Neuronal stem cell (in vitro differentiated cells): ENCODE measurements around the gene SLC45A3.

Source experiments
- DNase-seq: peaks from one replicate; pipeline ENCODE4 v3.0.0-alpha.2; 2013; ENCODE audit warnings: low spot score
- H2AFZ ChIP-seq: one replicate; pipeline ENCODE4 v1.6.1; 2013; ENCODE audit warnings: mild to moderate bottlenecking, low read length, inconsistent platforms
- H2AK5ac ChIP-seq: 2 replicates; pipeline ENCODE4 v1.6.1; 2013; ENCODE audit warnings: low read depth, mild to moderate bottlenecking, inconsistent platforms, low read length, moderate library complexity, mixed read lengths
- H2BK120ac ChIP-seq: 2 replicates; pipeline ENCODE4 v1.6.1; 2013; ENCODE audit warnings: low read depth, mild to moderate bottlenecking, inconsistent platforms, low read length, moderate library complexity, mixed read lengths
- H2BK12ac ChIP-seq: one replicate; pipeline ENCODE4 v1.6.1; 2013; ENCODE audit warnings: low read length, inconsistent platforms
- H2BK15ac ChIP-seq: 2 replicates; pipeline ENCODE4 v1.6.1; 2013; ENCODE audit warnings: mild to moderate bottlenecking, low read length, inconsistent platforms, mixed read lengths
- H2BK5ac ChIP-seq: one replicate; pipeline ENCODE4 v1.6.1; 2013; ENCODE audit warnings: inconsistent platforms, mild to moderate bottlenecking, low read length, moderate library complexity
- H3K14ac ChIP-seq: one replicate; pipeline ENCODE4 v1.6.1; 2013; ENCODE audit warnings: low read length, inconsistent platforms
- H3K18ac ChIP-seq: 2 replicates; pipeline ENCODE4 v1.6.1; 2013; ENCODE audit warnings: low read length, inconsistent platforms
- H3K23ac ChIP-seq: 2 replicates; pipeline ENCODE4 v1.6.1; 2013; ENCODE audit warnings: low read depth, mild to moderate bottlenecking, mixed read lengths, low read length, inconsistent platforms; ENCODE audit not compliant: poor library complexity
- H3K27ac ChIP-seq: replicated peaks from 3 replicates; pipeline ENCODE4 v1.5.1; 2013; ENCODE audit warnings: low read length, inconsistent platforms
- H3K27me3 ChIP-seq, 3 experiments: 2 replicates each; pipeline ENCODE4 v1.6.1; 2013; ENCODE audit warnings: low read length in 3 of 3, mild to moderate bottlenecking in 2 of 3, inconsistent platforms in 1 of 3, low read depth in 1 of 3, mixed read lengths in 1 of 3, moderate library complexity in 1 of 3; ENCODE audit not compliant: control insufficient read depth in 3 of 3, insufficient read depth in 3 of 3
- H3K36me3 ChIP-seq, 2 donors: replicated peaks in 1 of 2; 2 replicates each; pipeline ENCODE4 v1.6.1; 2013; ENCODE audit warnings: low read length in 2 of 2; ENCODE audit not compliant: control insufficient read depth in 2 of 2, insufficient read depth in 2 of 2
- H3K4ac ChIP-seq: 2 replicates; pipeline ENCODE4 v1.6.1; 2013; ENCODE audit warnings: inconsistent platforms, mild to moderate bottlenecking, low read length, moderate library complexity
- H3K4me1 ChIP-seq, 2 donors: 1 replicate in 1 of 2; 2 replicates in 1 of 2; pipeline ENCODE4 v1.6.1; 2013; ENCODE audit warnings: low read length in 2 of 2, low read depth in 1 of 2; ENCODE audit not compliant: control insufficient read depth in 2 of 2, insufficient read depth in 1 of 2
- H3K4me2 ChIP-seq: one replicate; pipeline ENCODE4 v1.6.1; 2013; ENCODE audit warnings: mild to moderate bottlenecking, low read length, inconsistent platforms; ENCODE audit not compliant: insufficient read depth, poor library complexity, severe bottlenecking
- H3K4me3 ChIP-seq, 2 donors: 2 replicates each; pipeline ENCODE4 v1.5.1; 2013; ENCODE audit warnings: low read length in 2 of 2, mild to moderate bottlenecking in 2 of 2, inconsistent platforms in 1 of 2, moderate library complexity in 1 of 2
- H3K79me1 ChIP-seq: one replicate; pipeline ENCODE4 v1.6.1; 2013; ENCODE audit warnings: low read depth, mild to moderate bottlenecking, inconsistent platforms, low read length, moderate library complexity
- H3K9ac ChIP-seq: one replicate; pipeline ENCODE4 v1.6.1; 2013; ENCODE audit warnings: mild to moderate bottlenecking, low read depth, low read length, inconsistent platforms; ENCODE audit not compliant: poor library complexity
- H3K9me3 ChIP-seq, 2 donors: replicated peaks in 1 of 2; 2 replicates each; pipeline versions ENCODE3 to v1.6.1; 2013; ENCODE audit warnings: low read length in 2 of 2, mild to moderate bottlenecking in 2 of 2, inconsistent platforms in 1 of 2, low read depth in 1 of 2, mixed read lengths in 1 of 2, moderate library complexity in 1 of 2; ENCODE audit not compliant: control insufficient read depth in 2 of 2, insufficient read depth in 1 of 2
- H4K8ac ChIP-seq: one replicate; pipeline ENCODE4 v1.6.1; 2013; ENCODE audit warnings: low read depth, mild to moderate bottlenecking, inconsistent platforms, low read length, moderate library complexity
- H4K91ac ChIP-seq: one replicate; pipeline ENCODE4 v1.6.1; 2013; ENCODE audit warnings: low read length, low read depth, mild to moderate bottlenecking, inconsistent platforms; ENCODE audit not compliant: poor library complexity
- WGBS, 2 donors: extraction: QIAGEN DNeasy Blood & Tissue Kit; methylation state at CpG; one replicate each; pipeline ENCODE4 v1.1.7; 2013; ENCODE audit warnings: missing lambda C conversion rate in 2 of 2, mixed read lengths in 1 of 2; ENCODE audit not compliant: insufficient read length in 2 of 2, insufficient replicate concordance in 1 of 2; ENCODE audit errors: extremely low coverage in 2 of 2; 5-methylcytosine and 5-hydroxymethylcytosine counted together

The SLC45A3 gene

DNA sequence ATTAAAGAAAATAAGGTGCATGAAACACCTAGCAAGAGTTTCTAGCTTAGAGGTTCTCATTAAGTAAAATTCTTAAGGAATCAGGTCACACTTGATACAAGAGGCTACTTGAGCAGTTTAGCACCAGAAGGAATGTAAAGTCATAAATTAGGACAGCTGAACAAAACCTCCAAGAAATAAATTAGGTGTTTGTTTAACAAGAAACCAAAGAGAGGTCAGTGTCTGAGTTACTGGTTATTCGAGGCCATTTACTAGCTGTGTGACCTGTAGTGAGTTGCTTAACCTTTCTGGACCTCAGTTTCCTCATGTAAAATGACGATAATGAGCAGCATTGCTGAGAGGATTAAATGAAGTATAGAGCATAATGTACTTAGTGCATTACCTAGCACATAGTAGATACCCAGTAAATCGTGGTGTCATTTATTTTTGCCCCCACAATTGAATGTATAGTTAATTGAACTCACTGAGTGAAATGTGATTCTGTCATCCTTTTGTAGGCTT is 47.6 kb downstream of the SLC45A3 start:
- Histone ChIP-seq H3K27ac (no peak overlapping the region), H4K8ac (no peak overlapping the region), H2BK120ac (no peak overlapping the region), H3K9me3 (no peaks in the 10 kb centered on the region), H3K4ac (no peak overlapping the region), H3K18ac (no peak overlapping the region), H3K36me3 (peaks cover 2 to 3% of the 10 kb centered on the region in 2 donors), H3K79me1 (no peaks in the 10 kb centered on the region), H3K4me3 (peak overlapping the region in 1 of 2 donors; percentile 63), H3K4me2 (no peak overlapping the region), H3K23ac (no peak overlapping the region), H2BK12ac (no peak overlapping the region), H2AK5ac (no peak overlapping the region), H3K9ac (no peak overlapping the region), H3K4me1 (peaks cover 4 to 11% of the 10 kb centered on the region in 2 donors), H3K14ac (no peak overlapping the region), H3K27me3 (no peaks in the 10 kb centered on the region), H2BK5ac (no peak overlapping the region), H2AFZ (peak overlapping the region; percentile 93), H2BK15ac (no peak overlapping the region), H4K91ac (no peak overlapping the region)
- DNase-seq: no peak
- no CpG with 5 or more reads among the region's 3 CpGs for WGBS, 2 donors

DNA sequence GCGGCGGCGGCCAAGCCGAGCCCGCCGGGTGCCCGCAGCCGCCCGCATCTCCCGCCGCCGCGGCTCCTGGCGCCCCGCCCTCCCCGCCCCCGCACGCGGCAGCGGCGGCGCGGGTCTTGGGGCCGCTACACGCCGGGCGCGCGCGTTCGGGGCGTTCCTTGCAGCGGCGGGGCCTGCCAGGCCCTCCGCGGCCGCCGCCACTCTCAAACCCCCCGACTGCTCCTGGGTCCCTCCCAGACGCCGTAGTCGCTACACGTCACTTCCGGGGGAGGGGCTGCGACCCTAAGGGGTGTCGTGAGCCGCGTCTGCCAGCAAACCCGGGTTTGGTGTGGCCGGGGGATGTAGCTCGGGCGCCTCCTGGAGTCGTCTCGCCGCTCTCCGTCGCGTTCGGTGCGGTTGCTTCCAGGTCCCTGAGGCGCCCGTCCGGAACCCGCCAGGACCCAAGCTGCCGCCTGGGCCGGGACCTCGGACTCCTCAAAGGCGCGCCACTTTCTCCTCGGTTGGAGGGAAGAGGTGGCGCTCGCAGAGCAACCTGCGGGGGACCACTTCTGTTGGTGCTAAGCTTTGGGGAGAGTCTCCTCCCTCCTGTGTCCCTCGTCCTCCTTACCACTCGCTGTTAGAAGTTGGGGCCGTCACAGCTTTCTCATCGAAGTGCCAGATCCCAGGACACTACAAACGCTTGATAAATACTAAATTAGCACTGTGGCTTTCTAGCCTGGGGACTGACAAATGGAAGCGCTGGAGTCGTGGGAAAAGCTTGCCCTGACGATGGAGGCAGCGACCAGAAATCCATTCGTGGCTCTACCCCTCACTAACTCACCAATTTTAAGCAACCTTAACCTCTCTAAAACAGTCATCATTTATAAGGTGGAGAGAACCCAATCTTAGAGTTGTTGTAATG is 48.3 kb downstream of the SLC45A3 start, which contains the start of gene ELK4:
Gene ELK4 (minus strand): TSS at position 244 of the 901 bp plus-strand sequence. CDS start 8,129 bp downstream, outside the sequence.
- Histone ChIP-seq H2AK5ac (peak within 1 kb of the TSS; percentile 75), H3K4me1 (peaks cover 4 to 11% of the 10 kb centered on the region in 2 donors), H3K18ac (peak within 1 kb of the TSS; percentile 98), H3K4ac (peak within 1 kb of the TSS; percentile 4), H3K23ac (peak within 1 kb of the TSS; percentile 98), H3K27ac (peak within 1 kb of the TSS; percentile 99), H3K27me3 (no peaks in the 10 kb centered on the region), H4K8ac (no peak within 1 kb of the TSS), H3K14ac (no peak within 1 kb of the TSS), H3K9me3 (no peaks in the 10 kb centered on the region), H2BK5ac (peak within 1 kb of the TSS; percentile 93), H3K4me3 (peak within 1 kb of the TSS; percentile 63 to 99), H2AFZ (peak within 1 kb of the TSS; percentile 93), H2BK15ac (peak within 1 kb of the TSS; percentile 39), H4K91ac (no peak within 1 kb of the TSS), H3K4me2 (peak within 1 kb of the TSS; percentile 68), H3K36me3 (peaks cover 2 to 5% of the 10 kb centered on the region in 2 donors), H2BK120ac (no peak within 1 kb of the TSS), H3K9ac (peak within 1 kb of the TSS; percentile 94), H2BK12ac (peak within 1 kb of the TSS; percentile 49), H3K79me1 (no peaks in the 10 kb centered on the region)
- DNase-seq: peak; percentile 98
- no CpG with 5 or more reads among the region's 83 CpGs for WGBS, 2 donors

DNA sequence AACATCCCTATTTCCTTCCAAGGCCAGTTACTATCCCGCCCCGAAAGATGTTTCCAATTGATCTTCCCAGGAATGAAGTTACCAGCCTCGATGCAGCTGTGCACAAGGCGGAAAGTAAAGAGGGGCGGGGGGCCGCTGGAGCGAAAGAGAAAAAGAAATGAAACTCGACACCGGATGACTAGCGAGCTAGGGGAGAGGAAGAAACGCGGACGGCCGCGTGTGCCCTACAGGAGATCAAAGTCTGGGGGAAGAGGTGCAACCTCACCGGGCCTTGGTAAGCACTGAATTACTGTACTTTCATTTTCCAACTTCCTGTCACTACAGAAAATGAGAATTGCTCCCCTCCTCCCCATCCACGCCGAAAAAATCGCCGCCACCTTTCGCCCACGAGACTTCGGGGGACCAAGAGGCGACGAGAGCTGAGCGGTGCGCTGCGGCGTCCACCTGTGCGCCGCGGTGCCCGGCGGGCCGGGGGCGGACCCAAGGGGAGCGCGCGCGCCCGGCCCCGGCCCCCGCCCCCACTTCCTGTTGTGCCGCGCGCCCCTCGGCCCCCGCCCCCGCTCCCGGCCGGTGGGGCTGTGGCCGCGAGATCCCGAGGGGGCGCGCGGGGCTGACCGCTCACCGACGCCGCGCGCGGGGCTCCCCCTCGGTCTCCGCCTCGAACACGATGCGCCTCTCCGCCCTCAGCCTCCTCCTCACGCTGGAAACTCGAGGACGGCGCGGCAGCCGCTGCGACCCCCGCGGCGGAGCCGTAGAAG is 49.1 kb downstream of the SLC45A3 start:
- H4K8ac ChIP-seq: no peak overlapping the region
- peak overlapping the region; percentile 75 for H2AK5ac ChIP-seq
- peaks cover 4 to 8% of the 10 kb centered on the region in 2 donors for H3K4me1 ChIP-seq
- no peak overlapping the region for H2BK12ac ChIP-seq
- H3K4me2 ChIP-seq: peak overlapping the region; percentile 66
- peak; percentile 87 for DNase-seq
- peak overlapping the region; percentile 98 for H3K23ac ChIP-seq
- H3K4ac ChIP-seq: no peak overlapping the region
- WGBS, 2 donors: no CpG with 5 or more reads among the region's 81 CpGs
- H2AFZ ChIP-seq: peak overlapping the region; percentile 89
- peak overlapping the region; percentile 98 for H3K18ac ChIP-seq
- H2BK120ac ChIP-seq: no peak overlapping the region
- H2BK15ac ChIP-seq: no peak overlapping the region
- H3K36me3 ChIP-seq: peaks cover 2 to 5% of the 10 kb centered on the region in 2 donors
- no peaks in the 10 kb centered on the region for H3K27me3 ChIP-seq
- H3K9me3 ChIP-seq: no peaks in the 10 kb centered on the region
- peak overlapping the region; percentile 93 for H2BK5ac ChIP-seq
- no peaks in the 10 kb centered on the region for H3K79me1 ChIP-seq
- peak overlapping the region; percentile 94 for H3K9ac ChIP-seq
- H3K27ac ChIP-seq: peak overlapping the region; percentile 99
- H4K91ac ChIP-seq: no peak overlapping the region
- H3K4me3 ChIP-seq: peak overlapping the region; percentile 63 to 99
- H3K14ac ChIP-seq: no peak overlapping the region
